ENCODE measurements around the gene DHRS7.

DHRS7 gene, protein sequence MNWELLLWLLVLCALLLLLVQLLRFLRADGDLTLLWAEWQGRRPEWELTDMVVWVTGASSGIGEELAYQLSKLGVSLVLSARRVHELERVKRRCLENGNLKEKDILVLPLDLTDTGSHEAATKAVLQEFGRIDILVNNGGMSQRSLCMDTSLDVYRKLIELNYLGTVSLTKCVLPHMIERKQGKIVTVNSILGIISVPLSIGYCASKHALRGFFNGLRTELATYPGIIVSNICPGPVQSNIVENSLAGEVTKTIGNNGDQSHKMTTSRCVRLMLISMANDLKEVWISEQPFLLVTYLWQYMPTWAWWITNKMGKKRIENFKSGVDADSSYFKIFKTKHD

DNA sequence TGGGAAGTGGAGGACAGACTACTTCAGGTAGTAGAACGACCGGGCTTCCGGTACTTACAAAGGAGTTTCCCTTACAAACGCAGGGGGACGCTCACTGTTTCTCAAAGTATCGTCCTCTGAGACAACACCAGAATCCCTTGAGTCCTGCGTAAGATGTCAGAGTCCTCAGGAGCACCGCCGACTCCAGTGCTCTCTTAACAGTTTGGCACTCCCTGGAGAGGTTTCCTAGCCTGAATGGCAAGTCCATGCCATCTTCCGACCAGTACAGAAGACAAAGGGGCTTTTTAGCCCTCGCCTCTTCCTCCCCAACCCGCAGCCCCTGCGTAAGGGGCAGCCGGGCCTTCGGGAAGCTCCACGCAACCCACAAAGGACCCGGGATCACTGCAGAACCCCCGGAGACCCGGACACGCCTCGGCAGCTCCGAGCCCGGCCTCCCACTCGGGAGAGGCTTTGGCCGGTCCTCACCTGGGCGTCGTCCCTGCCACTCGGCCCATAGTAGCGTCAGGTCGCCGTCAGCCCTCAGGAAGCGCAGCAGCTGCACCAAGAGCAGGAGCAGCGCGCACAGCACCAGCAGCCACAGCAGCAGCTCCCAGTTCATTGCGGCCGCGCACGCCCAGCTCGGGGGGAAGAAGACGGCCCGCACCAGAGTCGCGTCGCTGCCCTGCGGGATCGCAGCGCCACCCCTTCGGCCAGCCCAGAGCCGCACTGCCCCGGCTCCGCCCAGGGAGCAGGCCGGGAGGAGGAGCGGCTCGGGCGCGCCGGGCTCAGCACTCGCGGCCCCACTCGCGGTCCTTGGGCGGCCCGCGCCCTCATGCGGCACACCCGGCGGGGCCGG is at the start of gene DHRS7:
TSS of gene DHRS7 (minus strand) at position 687 of the 835 bp plus-strand sequence. CDS start at position 598, 89 bp downstream.
- TF ChIP-seq, protein P1, sequence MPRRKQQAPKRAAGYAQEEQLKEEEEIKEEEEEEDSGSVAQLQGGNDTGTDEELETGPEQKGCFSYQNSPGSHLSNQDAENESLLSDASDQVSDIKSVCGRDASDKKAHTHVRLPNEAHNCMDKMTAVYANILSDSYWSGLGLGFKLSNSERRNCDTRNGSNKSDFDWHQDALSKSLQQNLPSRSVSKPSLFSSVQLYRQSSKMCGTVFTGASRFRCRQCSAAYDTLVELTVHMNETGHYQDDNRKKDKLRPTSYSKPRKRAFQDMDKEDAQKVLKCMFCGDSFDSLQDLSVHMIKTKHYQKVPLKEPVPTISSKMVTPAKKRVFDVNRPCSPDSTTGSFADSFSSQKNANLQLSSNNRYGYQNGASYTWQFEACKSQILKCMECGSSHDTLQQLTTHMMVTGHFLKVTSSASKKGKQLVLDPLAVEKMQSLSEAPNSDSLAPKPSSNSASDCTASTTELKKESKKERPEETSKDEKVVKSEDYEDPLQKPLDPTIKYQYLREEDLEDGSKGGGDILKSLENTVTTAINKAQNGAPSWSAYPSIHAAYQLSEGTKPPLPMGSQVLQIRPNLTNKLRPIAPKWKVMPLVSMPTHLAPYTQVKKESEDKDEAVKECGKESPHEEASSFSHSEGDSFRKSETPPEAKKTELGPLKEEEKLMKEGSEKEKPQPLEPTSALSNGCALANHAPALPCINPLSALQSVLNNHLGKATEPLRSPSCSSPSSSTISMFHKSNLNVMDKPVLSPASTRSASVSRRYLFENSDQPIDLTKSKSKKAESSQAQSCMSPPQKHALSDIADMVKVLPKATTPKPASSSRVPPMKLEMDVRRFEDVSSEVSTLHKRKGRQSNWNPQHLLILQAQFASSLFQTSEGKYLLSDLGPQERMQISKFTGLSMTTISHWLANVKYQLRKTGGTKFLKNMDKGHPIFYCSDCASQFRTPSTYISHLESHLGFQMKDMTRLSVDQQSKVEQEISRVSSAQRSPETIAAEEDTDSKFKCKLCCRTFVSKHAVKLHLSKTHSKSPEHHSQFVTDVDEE (CRISPR knock-in tag; IDR thresholded peaks at IDR 0.05), result peak; percentile 32; the same call in 1 of the 2 replicates
- TF ChIP-seq ZNF8 (CRISPR knock-in tag; IDR thresholded peaks at IDR 0.05), result no peak
- peak; percentile 99 for ATAC-seq

DNA sequence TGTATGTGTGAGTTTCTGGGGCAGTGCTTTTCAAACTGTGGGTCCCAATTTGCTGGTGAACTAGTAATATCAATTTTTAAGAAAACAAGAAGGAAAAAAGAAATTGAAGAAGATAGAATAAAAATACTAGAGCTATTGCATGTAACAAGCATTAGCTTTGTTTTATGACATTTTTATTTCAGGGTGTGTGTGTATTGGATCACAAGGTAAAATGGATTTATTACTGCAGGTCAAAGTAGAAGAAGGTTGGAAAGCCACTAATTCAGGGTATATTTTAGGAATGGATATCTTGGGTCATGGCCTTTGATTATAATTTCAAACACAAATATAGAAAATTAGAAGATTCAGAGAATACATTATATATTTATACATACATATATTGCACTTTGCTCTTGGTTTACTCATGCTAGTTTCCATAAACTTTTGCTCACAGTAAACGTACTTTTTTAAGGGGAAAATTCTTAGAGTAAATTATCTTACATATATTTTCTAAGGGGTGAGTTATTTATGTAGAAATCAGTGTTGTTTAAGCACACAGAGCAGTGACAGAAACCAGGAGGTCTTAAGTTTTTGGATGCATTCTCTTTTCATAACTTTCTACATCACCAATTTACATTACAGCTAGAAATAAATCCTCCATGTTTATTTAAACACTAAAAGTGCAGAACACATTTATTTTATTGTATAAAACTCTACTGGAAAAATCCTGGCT is 49.4 kb upstream of the DHRS7 start:
- no peak for ATAC-seq
- TF ChIP-seq SNAI2 (CRISPR knock-in tag; IDR thresholded peaks at IDR 0.05) (no peak), CSRNP3 (CRISPR knock-in tag; IDR thresholded peaks at IDR 0.05) (no peak), GLIS3 (CRISPR knock-in tag; IDR thresholded peaks at IDR 0.05) (no peak), RARB (CRISPR knock-in tag; IDR thresholded peaks at IDR 0.05) (no peak), ZC3H10 (CRISPR knock-in tag; IDR thresholded peaks at IDR 0.05) (no peak), OSR1 (CRISPR knock-in tag; IDR thresholded peaks at IDR 0.05) (no peak), PATZ1 (CRISPR knock-in tag; IDR thresholded peaks at IDR 0.05; ENCODE audit: borderline replicate concordance) (no peak), TOX (CRISPR knock-in tag; IDR thresholded peaks at IDR 0.05; ENCODE audit: borderline replicate concordance) (no peak)
- TF ChIP-seq, protein P2, sequence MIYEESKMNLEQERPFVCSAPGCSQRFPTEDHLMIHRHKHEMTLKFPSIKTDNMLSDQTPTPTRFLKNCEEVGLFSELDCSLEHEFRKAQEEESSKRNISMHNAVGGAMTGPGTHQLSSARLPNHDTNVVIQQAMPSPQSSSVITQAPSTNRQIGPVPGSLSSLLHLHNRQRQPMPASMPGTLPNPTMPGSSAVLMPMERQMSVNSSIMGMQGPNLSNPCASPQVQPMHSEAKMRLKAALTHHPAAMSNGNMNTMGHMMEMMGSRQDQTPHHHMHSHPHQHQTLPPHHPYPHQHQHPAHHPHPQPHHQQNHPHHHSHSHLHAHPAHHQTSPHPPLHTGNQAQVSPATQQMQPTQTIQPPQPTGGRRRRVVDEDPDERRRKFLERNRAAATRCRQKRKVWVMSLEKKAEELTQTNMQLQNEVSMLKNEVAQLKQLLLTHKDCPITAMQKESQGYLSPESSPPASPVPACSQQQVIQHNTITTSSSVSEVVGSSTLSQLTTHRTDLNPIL (CRISPR knock-in tag; IDR thresholded peaks at IDR 0.05; ENCODE audit: low read depth), result no peak

GRCh38 chr14:60214003-60214402 is 48.8 kb upstream of the DHRS7 start:
- no peak for ATAC-seq
- TF ChIP-seq ZC3H10 (CRISPR knock-in tag; IDR thresholded peaks at IDR 0.05), result no peak
- no peak for TF ChIP-seq ESRRG (CRISPR knock-in tag; IDR thresholded peaks at IDR 0.05)
- TF ChIP-seq ZNF70 (CRISPR knock-in tag; IDR thresholded peaks at IDR 0.05), result no peak
- no peak for TF ChIP-seq SNAI2 (CRISPR knock-in tag; IDR thresholded peaks at IDR 0.05)
- TF ChIP-seq ISL1 (CRISPR knock-in tag; IDR thresholded peaks at IDR 0.05), result no peak
- TF ChIP-seq ZFP30 (CRISPR knock-in tag; IDR thresholded peaks at IDR 0.05), result no peak
- TF ChIP-seq CSRNP3 (CRISPR knock-in tag; IDR thresholded peaks at IDR 0.05), result no peak
- TF ChIP-seq POU6F1 (CRISPR knock-in tag; IDR thresholded peaks at IDR 0.05; ENCODE audit: borderline replicate concordance, low read depth), result no peak
- TF ChIP-seq RARB (CRISPR knock-in tag; IDR thresholded peaks at IDR 0.05), result no peak
- no peak for TF ChIP-seq BACH2 (CRISPR knock-in tag; IDR thresholded peaks at IDR 0.05; ENCODE audit: borderline replicate concordance)
- TF ChIP-seq PPARA (CRISPR knock-in tag; IDR thresholded peaks at IDR 0.05; ENCODE audit: borderline replicate concordance), result no peak
